Hepatocyte (in vitro differentiated cells): Measurements from ENCODE around the gene SESN3. TPM values are rescaled to one million over a fixed set of nuclear protein-coding genes. Genes with fewer than 3 reads are reported as not detected.

Experiments used
- DNase-seq: peaks from one replicate; pipeline ENCODE4 v3.0.0-alpha.2; 2016; ENCODE audit warnings: low spot score
- H2AFZ ChIP-seq: fragments of 200-600 bp; sonication (generic); 2 replicates; pipeline ENCODE4 v1.6.0; 2016; ENCODE audit warnings: antibody characterized with exemption, mild to moderate bottlenecking
- H3K27ac ChIP-seq: fragments of 200-600 bp; sonication (generic); 2 replicates; pipeline ENCODE4 v1.5.1; 2016; ENCODE audit warnings: mild to moderate bottlenecking
- H3K27me3 ChIP-seq: fragments of 200-600 bp; sonication (generic); 2 replicates; pipeline ENCODE4 v1.6.1; 2016
- H3K36me3 ChIP-seq: fragments of 200-600 bp; sonication (generic); replicated peaks from 2 replicates; pipeline ENCODE4 v1.5.1; 2016; ENCODE audit warnings: low read depth; ENCODE audit not compliant: insufficient read depth
- H3K4me1 ChIP-seq: fragments of 200-600 bp; sonication (generic); 2 replicates; pipeline ENCODE4 v1.5.1; 2016; ENCODE audit warnings: mild to moderate bottlenecking, moderate library complexity; ENCODE audit not compliant: insufficient read depth
- H3K4me2 ChIP-seq: fragments of 200-600 bp; sonication (generic); 2 replicates; pipeline ENCODE4 v1.6.0; 2016
- H3K4me3 ChIP-seq: fragments of 200-600 bp; sonication (generic); 2 replicates; pipeline ENCODE4 v1.5.1; 2016; ENCODE audit warnings: mild to moderate bottlenecking
- H3K79me2 ChIP-seq: fragments of 200-600 bp; sonication (generic); 2 replicates; pipeline ENCODE4 v1.6.0; 2017; ENCODE audit warnings: mild to moderate bottlenecking
- H3K9me2 ChIP-seq: fragments of 200-600 bp; sonication (generic); replicated peaks from 2 replicates; pipeline ENCODE4 v1.6.0; 2017; ENCODE audit warnings: mild to moderate bottlenecking; ENCODE audit not compliant: insufficient read depth
- H3K9me3 ChIP-seq: fragments of 200-600 bp; sonication (generic); 2 replicates; pipeline ENCODE4 v1.5.1; 2016; ENCODE audit warnings: low read depth, mild to moderate bottlenecking
- H4K20me1 ChIP-seq: fragments of 200-600 bp; sonication (generic); 2 replicates; pipeline ENCODE4 v1.6.0; 2016; ENCODE audit warnings: mild to moderate bottlenecking; ENCODE audit not compliant: insufficient read depth, poor library complexity, severe bottlenecking
- EZH2 ChIP-seq: fragments of 200-600 bp; sonication (generic); IDR thresholded peaks from 2 replicates; pipeline ENCODE4 v1.6.1; 2016; ENCODE audit warnings: antibody characterized with exemption, mild to moderate bottlenecking, borderline replicate concordance
- EZH2phosphoT487 ChIP-seq: fragments of 200-600 bp; sonication (generic); IDR thresholded peaks from one replicate; pipeline ENCODE4 v1.6.1; 2018; ENCODE audit warnings: antibody characterized with exemption, mild to moderate bottlenecking, low read depth, moderate library complexity; ENCODE audit not compliant: unreplicated experiment, severe bottlenecking
- WGBS: methylation state at CpG from one replicate; pipeline ENCODE4 v1.1.6; 2016; ENCODE audit warnings: low lambda C conversion rate; ENCODE audit errors: missing lambda C conversion rate; 5-methylcytosine and 5-hydroxymethylcytosine counted together
- polyA plus RNA-seq: library from polyadenylated mRNA; unstranded; fragments of >200 nt; fragmentation: Nextera tagmentation; extraction: Ambion mirVana; gene quantifications from 2 replicates; pipeline ENCODE4 v1.2.1, GENCODE V29; 2016
- total RNA-seq: library from RNA; depleted of rRNA; stranded (reverse); fragments of >200 nt; gene quantifications from 2 replicates; pipeline ENCODE4 v1.2.3, GENCODE V29; 2014
- TF ChIP-seq, protein P1 (sequence below): fragments of 200-600 bp; sonication (generic); IDR thresholded peaks from 2 replicates; pipeline ENCODE4 v1.5.1; 2016; ENCODE audit warnings: antibody characterized with exemption, mild to moderate bottlenecking; ENCODE audit not compliant: poor library complexity

The SESN3 gene
- total and polyA plus RNA-seq, 2 experiments from 2014 or later = 8.1 to 107 TPM

GRCh38 chr11:95144313-95145235 lies 86.4 kb downstream of the SESN3 start:
- H2AFZ ChIP-seq = no peak overlapping the region
- no peak overlapping the region for H3K4me2 ChIP-seq
- 71% methylated on average over 7 of the region's 7 CpGs for WGBS
- peaks cover 20% of the 10 kb centered on the region for H3K4me1 ChIP-seq
- H3K4me3 ChIP-seq = no peak overlapping the region
- TF ChIP-seq EZH2phosphoT487 (no peak), EZH2 (no peak)
- TF ChIP-seq, protein P1, sequence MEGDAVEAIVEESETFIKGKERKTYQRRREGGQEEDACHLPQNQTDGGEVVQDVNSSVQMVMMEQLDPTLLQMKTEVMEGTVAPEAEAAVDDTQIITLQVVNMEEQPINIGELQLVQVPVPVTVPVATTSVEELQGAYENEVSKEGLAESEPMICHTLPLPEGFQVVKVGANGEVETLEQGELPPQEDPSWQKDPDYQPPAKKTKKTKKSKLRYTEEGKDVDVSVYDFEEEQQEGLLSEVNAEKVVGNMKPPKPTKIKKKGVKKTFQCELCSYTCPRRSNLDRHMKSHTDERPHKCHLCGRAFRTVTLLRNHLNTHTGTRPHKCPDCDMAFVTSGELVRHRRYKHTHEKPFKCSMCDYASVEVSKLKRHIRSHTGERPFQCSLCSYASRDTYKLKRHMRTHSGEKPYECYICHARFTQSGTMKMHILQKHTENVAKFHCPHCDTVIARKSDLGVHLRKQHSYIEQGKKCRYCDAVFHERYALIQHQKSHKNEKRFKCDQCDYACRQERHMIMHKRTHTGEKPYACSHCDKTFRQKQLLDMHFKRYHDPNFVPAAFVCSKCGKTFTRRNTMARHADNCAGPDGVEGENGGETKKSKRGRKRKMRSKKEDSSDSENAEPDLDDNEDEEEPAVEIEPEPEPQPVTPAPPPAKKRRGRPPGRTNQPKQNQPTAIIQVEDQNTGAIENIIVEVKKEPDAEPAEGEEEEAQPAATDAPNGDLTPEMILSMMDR = no peak
- H3K9me3 ChIP-seq = no peaks in the 10 kb centered on the region
- no peaks in the 10 kb centered on the region for H3K27me3 ChIP-seq
- H3K79me2 ChIP-seq = no peaks in the 10 kb centered on the region
- H4K20me1 ChIP-seq = no peaks in the 10 kb centered on the region
- no peak for DNase-seq
- no peaks in the 10 kb centered on the region for H3K36me3 ChIP-seq
- no peaks in the 10 kb centered on the region for H3K9me2 ChIP-seq
- no peak overlapping the region for H3K27ac ChIP-seq

DNA sequence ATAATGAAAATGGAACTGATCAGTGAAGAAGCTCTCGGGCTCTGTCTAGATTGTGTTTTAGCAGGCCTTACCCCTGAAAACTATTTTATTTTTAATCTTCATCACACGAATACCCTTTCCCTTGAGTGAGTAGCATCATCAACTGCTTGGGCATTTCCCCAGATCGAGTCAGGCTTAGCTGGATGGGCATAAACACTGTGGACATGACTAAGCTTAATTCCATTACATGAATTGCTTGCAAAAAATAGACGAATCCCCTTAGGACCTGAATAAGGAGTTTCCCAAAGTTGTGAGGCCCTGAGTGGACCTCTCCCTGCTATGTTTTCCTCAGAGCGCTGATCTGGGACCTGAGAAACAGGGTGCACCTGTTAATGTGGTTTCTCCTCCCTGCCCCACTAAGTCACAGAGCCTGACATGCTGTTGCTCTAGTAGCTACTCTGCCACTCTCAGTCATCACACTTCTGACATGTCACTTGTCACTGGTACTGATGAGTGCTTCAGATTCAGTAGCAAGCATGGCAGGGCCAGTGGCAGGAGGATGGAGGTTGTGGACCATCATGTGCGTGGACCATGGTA lies 87.8 kb downstream of the SESN3 start:
- Histone ChIP-seq H3K36me3 (no peaks in the 10 kb centered on the region), H3K27me3 (no peaks in the 10 kb centered on the region), H4K20me1 (no peaks in the 10 kb centered on the region), H3K79me2 (no peaks in the 10 kb centered on the region), H3K4me1 (peaks cover 15% of the 10 kb centered on the region), H3K27ac (no peak overlapping the region), H3K4me2 (no peak overlapping the region), H3K9me3 (no peaks in the 10 kb centered on the region), H2AFZ (no peak overlapping the region), H3K4me3 (no peak overlapping the region), H3K9me2 (no peaks in the 10 kb centered on the region)
- 88% methylated on average over 6 of the region's 6 CpGs for WGBS
- TF ChIP-seq EZH2 (no peak), EZH2phosphoT487 (no peak)
- TF ChIP-seq, protein P1 = no peak
- DNase-seq = no peak

DNA sequence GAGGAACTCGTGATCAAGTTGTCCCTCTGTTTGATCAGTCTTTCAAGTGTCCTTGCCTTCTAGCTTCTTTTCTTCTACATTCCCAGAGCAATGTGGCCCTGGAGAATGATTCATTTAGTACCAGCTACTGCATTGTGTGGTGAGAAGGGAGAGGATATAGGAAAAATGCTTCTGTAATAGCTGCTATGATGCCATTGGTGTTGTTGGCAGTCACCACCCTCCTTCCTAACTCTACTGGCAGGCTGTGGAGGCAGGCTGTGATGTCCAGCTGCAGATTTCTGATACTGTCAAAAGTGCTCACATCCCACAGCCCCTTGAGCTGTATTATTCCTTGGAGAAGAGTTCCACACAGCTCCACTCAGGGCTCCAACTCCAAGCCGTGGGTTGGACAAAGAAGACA lies 88.6 kb downstream of the SESN3 start:
- no peak overlapping the region for H3K4me2 ChIP-seq

More for the DNA sequence above, 88.6 kb downstream of the SESN3 start:
- H3K4me3 ChIP-seq = no peak overlapping the region
- H3K4me1 ChIP-seq = peaks cover 9% of the 10 kb centered on the region
- no peak for TF ChIP-seq EZH2phosphoT487
- TF ChIP-seq, protein P1 = no peak
- TF ChIP-seq EZH2 = no peak
- no peaks in the 10 kb centered on the region for H3K79me2 ChIP-seq
- no peak overlapping the region for H3K27ac ChIP-seq
- no peaks in the 10 kb centered on the region for H3K9me3 ChIP-seq
- H4K20me1 ChIP-seq = no peaks in the 10 kb centered on the region
- no peak overlapping the region for H2AFZ ChIP-seq
- 57% methylated on average over 2 of the region's 2 CpGs for WGBS
- no peaks in the 10 kb centered on the region for H3K9me2 ChIP-seq
- no peaks in the 10 kb centered on the region for H3K36me3 ChIP-seq
- H3K27me3 ChIP-seq = no peaks in the 10 kb centered on the region
- DNase-seq = no peak
